ENCODE measurements around the gene KBTBD12. TPM values are rescaled to one million over a fixed set of nuclear protein-coding genes. Genes with fewer than 3 reads are reported as not detected.
"Not testable (repeated sequence)": the region's sequence is repeated elsewhere in the genome, so short reads cannot be mapped to it uniquely, and the experiment has no call there.

Gene KBTBD12
- total RNA-seq, 3 donors from 2014 or later (not counting 1 experiment from before 2014, with no cell fraction given), result 0.12 TPM; not detected in 2

GRCh38 chr3:127908202-127908601 is 6.8 kb upstream of the KBTBD12 start:
- Mint-ChIP-seq H3K27me3 (ENCODE audit: low read depth in 2 of 2) (peaks cover 21 to 36% of the 10 kb centered on the region in 2 donors), H3K9me3 (peaks cover 4% of the 10 kb centered on the region in 2 donors), H3K36me3 (no peaks in the 10 kb centered on the region), H3K4me1 (no peaks in the 10 kb centered on the region), H3K4me3 (no peak overlapping the region), H3K27ac (no peak overlapping the region)
- ATAC-seq (no peak), DNase-seq (no peak)
- no peak overlapping the region for H3K4me3 ChIP-seq (ENCODE audit: low read length)
- H3K27ac ChIP-seq (ENCODE audit: low read length), result no peak overlapping the region
- WGBS (ENCODE audit: insufficient coverage), result 52% methylated on average over 3 of the region's 4 CpGs
- peaks cover 8% of the 10 kb centered on the region for H3K4me1 ChIP-seq (ENCODE audit: control insufficient read depth, insufficient read depth, low read length)
- intact Hi-C loops (cut with micrococcal nuclease), result no loop called here
- H3K36me3 ChIP-seq (ENCODE audit: control insufficient read depth, insufficient read depth, low read length), result no peaks in the 10 kb centered on the region
- no peak for TF ChIP-seq CTCF (IDR thresholded peaks at IDR 0.05)
- peaks cover 2% of the 10 kb centered on the region for H3K27me3 ChIP-seq (ENCODE audit: control insufficient read depth, insufficient read depth, low read length)
- H3K9me3 ChIP-seq (ENCODE audit: control insufficient read depth, insufficient read depth, low read length), result no peaks in the 10 kb centered on the region

- ATAC-seq, result no peak
- Histone ChIP-seq H3K36me3 (ENCODE audit: control insufficient read depth, insufficient read depth, low read length) (no peaks in the 10 kb centered on the region), H3K27me3 (ENCODE audit: control insufficient read depth, insufficient read depth, low read length) (peaks cover 2% of the 10 kb centered on the region), H3K27ac (ENCODE audit: low read length) (no peak overlapping the region), H3K9me3 (ENCODE audit: control insufficient read depth, insufficient read depth, low read length) (no peaks in the 10 kb centered on the region), H3K4me1 (ENCODE audit: control insufficient read depth, insufficient read depth, low read length) (peaks cover 8% of the 10 kb centered on the region), H3K4me3 (ENCODE audit: low read length) (no peak overlapping the region)
- Mint-ChIP-seq H3K36me3 (no peaks in the 10 kb centered on the region), H3K4me3 (no peak overlapping the region), H3K27ac (no peak overlapping the region), H3K9me3 (peaks cover 3 to 4% of the 10 kb centered on the region in 2 donors), H3K27me3 (ENCODE audit: low read depth in 2 of 2) (peaks cover 26 to 40% of the 10 kb centered on the region in 2 donors), H3K4me1 (no peaks in the 10 kb centered on the region)
- WGBS (ENCODE audit: insufficient coverage), result no CpG with 5 or more reads among the region's 1 CpG
- intact Hi-C loops (cut with micrococcal nuclease), result no loop called here
- no peak for DNase-seq
- no peak for TF ChIP-seq CTCF (IDR thresholded peaks at IDR 0.05)
Observed at GRCh38 chr3:127908951-127909350, 6.1 kb upstream of the KBTBD12 start.

GRCh38 chr3:127909646-127910045 is 5.4 kb upstream of the KBTBD12 start:
- no peaks in the 10 kb centered on the region for H3K36me3 Mint-ChIP-seq
- no peaks in the 10 kb centered on the region for H3K9me3 Mint-ChIP-seq
- H3K4me3 Mint-ChIP-seq, result no peak overlapping the region
- H3K27ac Mint-ChIP-seq, result no peak overlapping the region
- no peak overlapping the region for H3K27ac ChIP-seq (ENCODE audit: low read length)
- intact Hi-C loops (cut with micrococcal nuclease), result no loop called here
- ATAC-seq (no peak), DNase-seq (no peak)
- H3K9me3 ChIP-seq (ENCODE audit: control insufficient read depth, insufficient read depth, low read length), result no peaks in the 10 kb centered on the region
- no peaks in the 10 kb centered on the region for H3K4me1 Mint-ChIP-seq
- H3K36me3 ChIP-seq (ENCODE audit: control insufficient read depth, insufficient read depth, low read length), result no peaks in the 10 kb centered on the region
- TF ChIP-seq CTCF (IDR thresholded peaks at IDR 0.05), result no peak
- H3K27me3 ChIP-seq (ENCODE audit: control insufficient read depth, insufficient read depth, low read length), result peaks cover 2% of the 10 kb centered on the region
- WGBS (ENCODE audit: insufficient coverage), result 73% methylated on average over 4 of the region's 4 CpGs
- peaks cover 25 to 41% of the 10 kb centered on the region in 2 donors for H3K27me3 Mint-ChIP-seq (ENCODE audit: low read depth in 2 of 2)
- peaks cover 8% of the 10 kb centered on the region for H3K4me1 ChIP-seq (ENCODE audit: control insufficient read depth, insufficient read depth, low read length)
- H3K4me3 ChIP-seq (ENCODE audit: low read length), result no peak overlapping the region

GRCh38 chr3:127911421-127911931 is 3.6 kb upstream of the KBTBD12 start:
- WGBS (ENCODE audit: insufficient coverage), result 69% methylated on average over 6 of the region's 8 CpGs
- H3K27me3 ChIP-seq (ENCODE audit: control insufficient read depth, insufficient read depth, low read length), result peaks cover 4% of the 10 kb centered on the region
- Mint-ChIP-seq H3K27me3 (ENCODE audit: low read depth in 2 of 2) (peaks cover 34 to 46% of the 10 kb centered on the region in 2 donors), H3K4me3 (no peak overlapping the region), H3K36me3 (no peaks in the 10 kb centered on the region), H3K27ac (no peak overlapping the region), H3K9me3 (no peaks in the 10 kb centered on the region), H3K4me1 (no peaks in the 10 kb centered on the region)
- H3K36me3 ChIP-seq (ENCODE audit: control insufficient read depth, insufficient read depth, low read length), result no peaks in the 10 kb centered on the region
- DNase-seq, result no peak
- H3K4me1 ChIP-seq (ENCODE audit: control insufficient read depth, insufficient read depth, low read length), result peaks cover 15% of the 10 kb centered on the region
- no peak for ATAC-seq
- no peaks in the 10 kb centered on the region for H3K9me3 ChIP-seq (ENCODE audit: control insufficient read depth, insufficient read depth, low read length)
- TF ChIP-seq CTCF (IDR thresholded peaks at IDR 0.05), result no peak
- no peak overlapping the region for H3K4me3 ChIP-seq (ENCODE audit: low read length)
- H3K27ac ChIP-seq (ENCODE audit: low read length), result no peak overlapping the region
- intact Hi-C loops (cut with micrococcal nuclease), result no loop called here

GRCh38 chr3:127913841-127914240 is 1.2 kb upstream of the KBTBD12 start:
- H3K9me3 ChIP-seq (ENCODE audit: control insufficient read depth, insufficient read depth, low read length); H3K27ac Mint-ChIP-seq; ATAC-seq; H3K4me3 Mint-ChIP-seq; DNase-seq; H3K4me1 Mint-ChIP-seq; H3K36me3 ChIP-seq (ENCODE audit: control insufficient read depth, insufficient read depth, low read length); H3K27me3 ChIP-seq (ENCODE audit: control insufficient read depth, insufficient read depth, low read length); intact Hi-C loops (cut with micrococcal nuclease); H3K4me3 ChIP-seq (ENCODE audit: low read length); H3K36me3 Mint-ChIP-seq; H3K27ac ChIP-seq (ENCODE audit: low read length); H3K9me3 Mint-ChIP-seq: not testable (repeated sequence)
- peaks cover 15% of the 10 kb centered on the region for H3K4me1 ChIP-seq (ENCODE audit: control insufficient read depth, insufficient read depth, low read length)
- 95% methylated on average over 2 of the region's 2 CpGs for WGBS (ENCODE audit: insufficient coverage)
- H3K27me3 Mint-ChIP-seq (ENCODE audit: low read depth in 2 of 2), result peaks cover 40 to 63% of the 10 kb centered on the region in 2 donors

Measured in natural killer cell (primary cell).